HL-60 (cell line): ENCODE data around the gene MMRN2.
"Not testable (repeated sequence)": the region's sequence is repeated elsewhere in the genome, so short reads cannot be mapped to it uniquely, and the experiment has no call there.

ENCODE experiments used
- DNase-seq, 2 experiments: peaks; one replicate each; pipeline ENCODE4 v3.0.0-alpha.2; 2010 to 2020; ENCODE audit warnings: low read depth in 1 of 2, low spot score in 1 of 2
- H3K27ac ChIP-seq: fragments of 250-450 bp; sonication (Bioruptor Pico); replicated peaks from 2 replicates; pipeline ENCODE4 v1.5.1; 2020; ENCODE audit warnings: mild to moderate bottlenecking, moderate library complexity
- H3K27me3 ChIP-seq: fragments of 250-450 bp; sonication (Bioruptor Pico); 2 replicates; pipeline ENCODE4 v1.5.1; 2021; ENCODE audit warnings: mild to moderate bottlenecking, moderate library complexity; ENCODE audit not compliant: insufficient read depth, poor library complexity, severe bottlenecking
- H3K4me3 ChIP-seq: replicated peaks from 2 replicates; pipeline ENCODE4 v1.5.1; 2011; ENCODE audit warnings: mild to moderate bottlenecking, control low read depth, low read length; ENCODE audit not compliant: insufficient read depth
- CTCF ChIP-seq: IDR thresholded peaks from one replicate; pipeline ENCODE4 v1.5.1; 2011; ENCODE audit warnings: low read length, control low read depth, inconsistent platforms; ENCODE audit not compliant: insufficient read depth
- GABPA ChIP-seq: IDR thresholded peaks from 2 replicates; pipeline ENCODE4 v1.6.1; 2012; ENCODE audit warnings: low read depth
- POLR2AphosphoS5 ChIP-seq: IDR thresholded peaks from 2 replicates; pipeline ENCODE4 v1.6.1; 2012; ENCODE audit warnings: low read depth
- SPI1 ChIP-seq: IDR thresholded peaks from 2 replicates; pipeline ENCODE4 v1.6.1; 2012; ENCODE audit warnings: low read depth, mild to moderate bottlenecking, borderline replicate concordance
- TF ChIP-seq, protein P1 (sequence below): IDR thresholded peaks from 2 replicates; pipeline ENCODE4 v1.6.1; 2012; ENCODE audit warnings: low read depth; ENCODE audit not compliant: insufficient replicate concordance

Gene MMRN2

GRCh38 chr10:86954681-86955500 lies 2.5 kb downstream of the MMRN2 start:
- TF ChIP-seq POLR2AphosphoS5 (no peak), CTCF (no peak), GABPA (no peak), SPI1 (no peak)
- TF ChIP-seq, protein P1, sequence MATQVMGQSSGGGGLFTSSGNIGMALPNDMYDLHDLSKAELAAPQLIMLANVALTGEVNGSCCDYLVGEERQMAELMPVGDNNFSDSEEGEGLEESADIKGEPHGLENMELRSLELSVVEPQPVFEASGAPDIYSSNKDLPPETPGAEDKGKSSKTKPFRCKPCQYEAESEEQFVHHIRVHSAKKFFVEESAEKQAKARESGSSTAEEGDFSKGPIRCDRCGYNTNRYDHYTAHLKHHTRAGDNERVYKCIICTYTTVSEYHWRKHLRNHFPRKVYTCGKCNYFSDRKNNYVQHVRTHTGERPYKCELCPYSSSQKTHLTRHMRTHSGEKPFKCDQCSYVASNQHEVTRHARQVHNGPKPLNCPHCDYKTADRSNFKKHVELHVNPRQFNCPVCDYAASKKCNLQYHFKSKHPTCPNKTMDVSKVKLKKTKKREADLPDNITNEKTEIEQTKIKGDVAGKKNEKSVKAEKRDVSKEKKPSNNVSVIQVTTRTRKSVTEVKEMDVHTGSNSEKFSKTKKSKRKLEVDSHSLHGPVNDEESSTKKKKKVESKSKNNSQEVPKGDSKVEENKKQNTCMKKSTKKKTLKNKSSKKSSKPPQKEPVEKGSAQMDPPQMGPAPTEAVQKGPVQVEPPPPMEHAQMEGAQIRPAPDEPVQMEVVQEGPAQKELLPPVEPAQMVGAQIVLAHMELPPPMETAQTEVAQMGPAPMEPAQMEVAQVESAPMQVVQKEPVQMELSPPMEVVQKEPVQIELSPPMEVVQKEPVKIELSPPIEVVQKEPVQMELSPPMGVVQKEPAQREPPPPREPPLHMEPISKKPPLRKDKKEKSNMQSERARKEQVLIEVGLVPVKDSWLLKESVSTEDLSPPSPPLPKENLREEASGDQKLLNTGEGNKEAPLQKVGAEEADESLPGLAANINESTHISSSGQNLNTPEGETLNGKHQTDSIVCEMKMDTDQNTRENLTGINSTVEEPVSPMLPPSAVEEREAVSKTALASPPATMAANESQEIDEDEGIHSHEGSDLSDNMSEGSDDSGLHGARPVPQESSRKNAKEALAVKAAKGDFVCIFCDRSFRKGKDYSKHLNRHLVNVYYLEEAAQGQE: no peak
- Histone ChIP-seq H3K4me3 (no peak overlapping the region), H3K27ac (no peak overlapping the region), H3K27me3 (no peaks in the 10 kb centered on the region)
- no peak for DNase-seq

DNA sequence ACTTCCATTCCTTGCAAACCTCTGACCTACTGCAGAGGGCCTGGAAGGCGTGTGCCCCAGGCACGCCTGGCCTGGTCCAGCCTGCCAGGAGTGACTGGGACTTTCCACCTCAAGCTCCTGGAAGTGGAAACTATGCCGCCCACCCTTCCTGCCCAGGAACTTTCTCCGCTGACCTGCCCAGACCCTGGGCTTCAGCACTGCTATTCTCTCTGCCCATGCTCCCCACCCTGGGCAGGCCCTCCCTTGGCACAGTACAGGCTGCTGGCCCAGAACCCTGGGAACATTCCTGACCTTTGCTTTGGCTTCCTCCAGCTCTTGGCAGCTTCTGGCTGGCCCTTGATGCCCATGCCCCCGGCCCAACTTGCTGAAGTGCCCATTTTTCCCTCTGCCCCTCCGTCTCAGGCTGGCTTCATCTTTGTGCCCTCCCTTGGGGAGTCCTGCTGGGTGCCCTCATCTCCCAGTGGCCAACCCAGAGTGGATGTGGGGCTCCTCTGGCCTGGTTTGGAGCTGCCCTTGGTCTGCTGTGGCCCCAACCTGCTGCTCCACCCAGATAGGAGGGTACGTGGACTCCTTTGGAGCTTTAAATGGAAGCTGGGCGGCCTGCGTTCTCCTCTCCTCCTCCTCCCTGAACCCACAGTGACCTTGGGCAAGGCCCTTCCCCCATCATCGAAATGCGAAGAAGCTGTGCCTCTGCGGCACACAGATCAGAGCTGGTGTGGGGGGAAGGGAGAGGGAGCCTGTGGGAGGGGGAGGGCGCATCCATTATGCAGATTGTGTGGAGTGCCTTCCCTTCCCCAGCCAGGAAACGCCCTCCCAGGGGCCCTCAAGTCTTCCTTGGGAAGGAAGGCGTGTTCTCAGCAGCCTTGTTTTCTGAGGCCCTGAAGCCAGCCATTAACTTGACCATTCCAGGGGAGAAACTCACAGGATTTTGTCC lies 3.4 kb downstream of the MMRN2 start:
- H3K4me3 ChIP-seq: no peak overlapping the region
- H3K27ac ChIP-seq: no peak overlapping the region
- H3K27me3 ChIP-seq: no peaks in the 10 kb centered on the region
- TF ChIP-seq CTCF (no peak), POLR2AphosphoS5 (no peak), GABPA (no peak), SPI1 (no peak)
- TF ChIP-seq, protein P1: no peak
- no peak for DNase-seq

GRCh38 chr10:86952697-86953096 lies 4.7 kb downstream of the MMRN2 start:
- H3K4me3 ChIP-seq, H3K27me3 ChIP-seq, H3K27ac ChIP-seq, DNase-seq: not testable (repeated sequence)

- TF ChIP-seq, protein P1: no peak
- TF ChIP-seq SPI1 (no peak), POLR2AphosphoS5 (no peak), CTCF (no peak), GABPA (no peak)
- Histone ChIP-seq H3K4me3 (no peak overlapping the region), H3K27ac (no peak overlapping the region), H3K27me3 (no peaks in the 10 kb centered on the region)
- DNase-seq: no peak
These were observed 5.3 kb downstream of the MMRN2 start for GRCh38 chr10:86952106-86952505.
